Transverse colon (tissue), 4 donors: ENCODE data around the gene PJVK.

ENCODE experiments used
- EP300 ChIP-seq: sonication (generic); formaldehyde crosslinking; IDR thresholded peaks from one replicate; pipeline ENCODE4 v1.6.1; 2017; ENCODE audit warnings: antibody characterized with exemption, low read depth
- POLR2A ChIP-seq: fragments of 450-650 bp; IDR thresholded peaks from one replicate; pipeline ENCODE4 v1.6.1; 2016; ENCODE audit warnings: antibody characterized with exemption, mild to moderate bottlenecking, moderate library complexity
- POLR2AphosphoS5 ChIP-seq, 3 donors: sonication (generic); formaldehyde crosslinking; IDR thresholded peaks; one replicate each; pipeline ENCODE4 v1.6.1; 2016; ENCODE audit warnings: antibody characterized with exemption in 3 of 3
- TF ChIP-seq, protein P1 (sequence below), 5 experiments: fragments of 200-600 bp in 3 of 5; fragments of 450-650 bp in 2 of 5; sonication (generic) in 3 of 5; IDR thresholded peaks; 1 replicate in 2 of 5; 2 replicates in 3 of 5; pipeline ENCODE4 v1.5.1; 2016 to 2017; ENCODE audit warnings: antibody characterized with exemption in 5 of 5, inconsistent platforms in 3 of 5, mild to moderate bottlenecking in 2 of 5, moderate library complexity in 1 of 5

DNA sequence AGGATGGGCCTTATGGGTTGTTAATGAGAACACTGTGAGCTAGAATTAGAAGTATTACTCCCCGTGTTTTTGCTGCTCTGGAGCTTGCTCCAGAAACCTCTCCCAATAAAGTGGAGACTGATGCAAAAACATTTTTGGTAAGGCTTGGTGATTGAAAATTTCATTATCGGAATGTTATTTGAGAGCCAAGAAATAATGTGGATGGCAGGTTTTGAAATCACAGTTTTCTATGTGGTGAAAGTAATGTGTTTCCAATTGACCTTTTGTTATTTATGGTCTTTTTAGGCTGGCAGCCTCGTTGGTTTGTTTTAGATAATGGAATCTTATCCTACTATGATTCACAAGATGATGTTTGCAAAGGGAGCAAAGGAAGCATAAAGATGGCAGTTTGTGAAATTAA is 34.2 kb downstream of the PJVK start:
- TF ChIP-seq, protein P1, sequence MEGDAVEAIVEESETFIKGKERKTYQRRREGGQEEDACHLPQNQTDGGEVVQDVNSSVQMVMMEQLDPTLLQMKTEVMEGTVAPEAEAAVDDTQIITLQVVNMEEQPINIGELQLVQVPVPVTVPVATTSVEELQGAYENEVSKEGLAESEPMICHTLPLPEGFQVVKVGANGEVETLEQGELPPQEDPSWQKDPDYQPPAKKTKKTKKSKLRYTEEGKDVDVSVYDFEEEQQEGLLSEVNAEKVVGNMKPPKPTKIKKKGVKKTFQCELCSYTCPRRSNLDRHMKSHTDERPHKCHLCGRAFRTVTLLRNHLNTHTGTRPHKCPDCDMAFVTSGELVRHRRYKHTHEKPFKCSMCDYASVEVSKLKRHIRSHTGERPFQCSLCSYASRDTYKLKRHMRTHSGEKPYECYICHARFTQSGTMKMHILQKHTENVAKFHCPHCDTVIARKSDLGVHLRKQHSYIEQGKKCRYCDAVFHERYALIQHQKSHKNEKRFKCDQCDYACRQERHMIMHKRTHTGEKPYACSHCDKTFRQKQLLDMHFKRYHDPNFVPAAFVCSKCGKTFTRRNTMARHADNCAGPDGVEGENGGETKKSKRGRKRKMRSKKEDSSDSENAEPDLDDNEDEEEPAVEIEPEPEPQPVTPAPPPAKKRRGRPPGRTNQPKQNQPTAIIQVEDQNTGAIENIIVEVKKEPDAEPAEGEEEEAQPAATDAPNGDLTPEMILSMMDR (IDR thresholded peaks at IDR 0.05), result no peak
- no peak for TF ChIP-seq POLR2AphosphoS5 (IDR thresholded peaks at IDR 0.05)
- no peak for TF ChIP-seq POLR2A
- no peak for TF ChIP-seq EP300
